ENCODE measurements around the gene KRT7.

- TF ChIP-seq CTCF (IDR thresholded peaks at IDR 0.05; ENCODE audit: insufficient read depth, low read length) (no peak), POLR2AphosphoS5 (IDR thresholded peaks at IDR 0.05; ENCODE audit: low read depth) (no peak), REST (IDR thresholded peaks at IDR 0.05; ENCODE audit: insufficient replicate concordance, low read depth) (no peak), SPI1 (IDR thresholded peaks at IDR 0.05; ENCODE audit: borderline replicate concordance, low read depth) (peak; percentile 59; the same call in 1 of the 2 replicates), GABPA (IDR thresholded peaks at IDR 0.05; ENCODE audit: low read depth) (no peak)
These were observed 37.8 kb upstream of the KRT7 start for GRCh38 chr12:52195065-52195730.
